RPMI7951 (cell line): ENCODE data around the gene GASK1B. TPM values are rescaled to one million over a fixed set of nuclear protein-coding genes. Genes with fewer than 3 reads are reported as not detected.

ENCODE experiments used
- DNase-seq: peaks from one replicate; pipeline ENCODE4 v3.0.0-alpha.2; 2012; ENCODE audit warnings: low read depth
- total RNA-seq: library from RNA; depleted of rRNA; stranded (reverse); fragments of >200 nt; shearing (Covaris generic); gene quantifications from 2 replicates; pipeline ENCODE4 v1.2.3, GENCODE V29; 2014; rRNA removed

Gene GASK1B
- total RNA-seq, 1 experiment from 2014 or later, result 1.2 TPM

DNA sequence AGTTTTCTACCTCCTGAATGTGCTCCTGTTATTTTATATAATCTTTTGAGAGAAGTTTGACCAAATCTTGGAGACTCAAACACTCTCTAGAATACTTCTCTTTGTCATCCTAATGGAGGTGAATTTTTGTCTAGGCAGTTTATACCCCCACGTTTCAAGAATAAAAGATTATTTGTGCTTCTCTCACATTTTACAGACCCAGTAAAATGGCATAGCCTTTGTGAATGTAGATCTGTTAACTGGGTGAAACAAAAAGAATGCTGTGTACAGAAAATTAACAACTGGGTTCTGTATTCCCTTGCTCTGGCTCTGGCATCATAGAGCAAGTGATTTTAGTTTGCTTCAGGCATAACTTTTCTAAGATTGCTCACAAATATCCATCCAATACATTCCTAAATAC, 26.1 kb downstream of the GASK1B start:
- no peak for DNase-seq

- no peak for DNase-seq
Measured at GRCh38 chr4:158139086-158139485, 33.7 kb downstream of the GASK1B start.

- DNase-seq, result no peak
Measured at GRCh38 chr4:158134222-158134621, 38.6 kb downstream of the GASK1B start.

GRCh38 chr4:158133551-158133950, 39.3 kb downstream of the GASK1B start:
- no peak for DNase-seq

DNA sequence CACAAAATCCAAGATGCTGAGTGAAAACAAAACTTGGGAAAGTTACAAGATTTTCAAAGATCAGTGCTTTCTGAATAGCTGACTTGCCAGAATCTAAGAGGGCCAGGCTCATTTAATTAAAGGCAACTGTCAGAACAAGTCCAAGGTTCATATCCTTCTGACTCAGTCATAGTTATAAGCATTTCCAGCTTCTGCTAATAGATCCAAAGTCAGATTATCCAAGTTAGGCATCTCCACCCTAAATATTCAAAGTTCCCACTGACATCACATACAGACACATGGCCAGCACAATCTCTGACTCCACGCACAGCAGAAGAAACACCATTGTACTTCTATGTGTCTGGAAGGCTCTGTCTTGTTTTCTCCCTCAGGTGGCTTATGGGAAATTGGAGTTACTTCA, 41.8 kb downstream of the GASK1B start:
- no peak for DNase-seq

GRCh38 chr4:158130204-158130603, 42.6 kb downstream of the GASK1B start:
- no peak for DNase-seq

- DNase-seq, result peak; percentile 17
Measured at GRCh38 chr4:158129694-158130093, 43.1 kb downstream of the GASK1B start.

GRCh38 chr4:158128540-158128939, 44.3 kb downstream of the GASK1B start:
- DNase-seq, result no peak

- DNase-seq, result no peak
Measured at GRCh38 chr4:158125310-158125709, 47.5 kb downstream of the GASK1B start.

Other genes starting within 250 kb of the GASK1B start
- gene TMEM144, start 37.5 kb upstream of the GASK1B start, total RNA-seq, result 0.78 and 2.5 TPM in 2 replicates